Amniotic stem cell (primary cell): ENCODE data around the gene KIF1B.
"Not testable (repeated sequence)": the region's sequence is repeated elsewhere in the genome, so short reads cannot be mapped to it uniquely, and the experiment has no call there.

Experiments
- DNase-seq: peaks from one replicate; lab custom pipeline; 2025; lab: John Stamatoyannopoulos, UW

Gene KIF1B

DNA sequence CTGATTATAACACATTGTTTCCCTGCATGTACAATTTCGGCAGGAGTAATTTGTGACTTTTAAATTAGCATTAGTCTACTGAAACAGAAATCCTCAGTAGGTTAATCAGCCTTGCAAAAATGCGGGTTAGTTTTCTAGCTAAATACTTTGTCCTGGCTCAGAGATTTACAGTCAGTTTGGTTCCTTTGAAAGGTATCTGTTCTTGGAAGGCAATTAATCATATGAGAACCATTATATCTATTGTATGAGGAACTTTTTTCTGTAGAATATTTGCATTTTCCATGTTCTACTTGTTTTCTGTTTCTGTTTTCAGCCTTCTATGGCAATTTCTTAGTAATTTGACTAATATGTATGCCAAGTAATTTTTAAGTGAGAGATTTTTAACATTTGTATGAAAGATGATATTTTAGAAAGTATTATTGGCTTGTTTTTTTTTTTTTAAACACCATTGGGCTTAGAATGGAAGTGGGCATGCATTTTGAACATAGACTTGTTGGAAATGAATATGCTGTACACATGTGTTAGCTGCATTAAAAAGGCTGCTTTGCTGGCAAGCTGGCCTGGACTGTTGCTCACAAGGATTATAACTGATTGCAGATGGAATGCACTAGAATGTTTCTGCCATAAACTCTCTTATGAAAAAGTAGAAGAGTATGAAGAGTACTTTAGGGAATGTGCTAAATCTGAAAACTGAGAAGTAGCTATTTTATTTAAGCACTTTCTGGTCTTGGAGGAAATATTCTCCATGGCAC is 26.2 kb downstream of the KIF1B start:
- peak; percentile 7 for DNase-seq

DNA sequence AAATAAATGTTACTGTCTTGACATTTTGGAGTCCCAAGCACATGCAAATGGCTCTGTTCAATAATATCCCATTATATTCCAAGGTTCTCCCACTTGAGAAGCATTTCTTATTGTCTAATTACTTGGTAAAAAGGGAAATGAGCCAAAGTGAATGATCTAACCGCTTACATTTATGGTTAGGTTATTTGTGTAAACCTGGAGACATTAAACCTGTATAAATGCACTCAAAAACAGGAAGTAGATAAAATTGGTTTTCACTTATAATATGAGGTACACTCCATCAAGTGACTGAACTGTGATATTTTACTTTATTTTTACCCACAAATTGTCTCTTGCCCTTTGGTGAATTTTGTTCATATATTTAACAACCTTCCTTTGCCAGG is 26.8 kb downstream of the KIF1B start:
- DNase-seq, result no peak

DNA sequence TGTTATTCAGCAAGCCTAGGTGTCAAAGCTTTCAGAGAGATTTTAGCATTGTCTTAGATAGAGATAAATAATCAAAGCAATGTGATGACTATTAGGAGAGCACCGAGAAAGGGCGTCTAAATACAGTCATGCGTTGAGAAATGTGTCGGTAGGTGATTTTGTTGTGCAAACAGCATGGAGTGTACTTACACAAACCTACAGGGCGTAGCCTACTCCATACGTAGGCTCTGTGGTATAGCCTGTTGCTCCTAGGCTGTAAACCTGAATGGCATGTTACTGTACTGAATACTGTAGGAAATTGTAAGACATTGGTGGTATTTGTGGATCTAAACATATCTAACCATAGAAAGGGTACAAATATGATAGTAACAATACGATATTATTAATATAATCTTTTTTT is 31.8 kb downstream of the KIF1B start:
- no peak for DNase-seq

DNA sequence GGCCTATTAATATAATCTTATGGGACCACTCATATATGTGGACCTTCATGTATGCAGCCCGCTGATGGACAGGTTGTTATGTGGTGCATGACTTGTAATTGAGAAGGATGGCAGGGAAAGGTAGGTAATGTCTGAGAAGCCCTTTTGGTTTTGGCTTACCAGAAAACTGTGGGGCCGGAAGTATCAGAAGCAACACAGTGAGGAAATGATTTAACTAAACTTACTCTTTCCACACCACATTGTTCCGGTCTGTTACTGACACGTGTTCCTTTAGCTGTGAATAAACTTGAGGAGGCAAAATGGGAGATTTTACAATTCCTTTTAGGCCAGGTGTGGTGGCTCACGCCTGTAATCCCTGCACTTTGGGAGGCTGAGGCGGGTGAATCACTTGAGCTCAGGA is 32.4 kb downstream of the KIF1B start:
- no peak for DNase-seq

DNA sequence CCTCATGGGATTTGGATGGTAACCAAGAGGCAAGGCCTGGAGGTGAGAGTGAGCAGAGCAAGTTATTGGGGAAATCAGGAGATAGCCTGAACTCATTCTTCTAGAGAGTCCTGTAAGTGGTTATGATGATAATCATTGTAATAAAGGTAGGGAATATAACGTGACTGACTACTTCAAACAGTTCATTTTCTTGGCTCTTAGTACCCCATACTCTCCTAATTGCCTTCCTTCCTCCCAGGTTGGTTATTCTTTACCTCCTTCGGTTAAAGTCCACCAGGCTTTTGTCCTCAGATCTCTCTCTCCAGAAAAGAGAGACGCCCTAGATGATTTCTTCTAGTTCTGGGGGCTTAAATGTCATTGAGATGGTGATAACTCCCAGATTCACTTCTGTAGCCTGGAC is 35.3 kb downstream of the KIF1B start:
- no peak for DNase-seq

DNA sequence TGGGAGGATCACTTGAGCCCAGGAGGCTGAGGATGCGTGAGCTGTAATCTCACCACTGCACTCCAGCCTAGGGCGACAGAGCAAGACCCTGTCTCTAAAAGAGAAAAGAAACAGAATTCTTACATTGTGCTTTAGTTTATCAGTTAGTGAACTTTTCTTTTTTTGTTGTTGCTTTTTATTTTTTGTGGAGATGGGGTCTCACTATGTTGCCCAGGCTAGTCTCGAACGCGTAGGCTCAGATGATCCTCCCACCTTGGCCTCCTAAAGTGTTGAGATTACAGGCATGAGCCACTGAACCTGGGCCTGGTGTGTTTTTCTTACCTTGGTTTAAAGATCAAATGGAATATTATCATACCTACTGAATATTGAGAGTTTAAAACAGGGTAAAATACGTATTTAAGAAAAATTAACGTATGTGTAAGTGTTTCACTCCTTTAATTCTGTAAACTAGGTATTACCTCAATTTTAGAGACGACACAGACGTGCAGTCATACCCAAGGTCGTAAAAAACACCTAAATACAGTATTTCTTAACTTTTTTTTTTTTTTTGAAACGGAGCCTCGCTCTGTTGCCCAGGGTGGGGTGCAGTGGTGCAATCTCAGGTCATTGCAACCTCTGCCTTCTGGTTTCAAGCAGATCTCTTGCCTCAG is 39.6 kb downstream of the KIF1B start:
- DNase-seq, result no peak

DNA sequence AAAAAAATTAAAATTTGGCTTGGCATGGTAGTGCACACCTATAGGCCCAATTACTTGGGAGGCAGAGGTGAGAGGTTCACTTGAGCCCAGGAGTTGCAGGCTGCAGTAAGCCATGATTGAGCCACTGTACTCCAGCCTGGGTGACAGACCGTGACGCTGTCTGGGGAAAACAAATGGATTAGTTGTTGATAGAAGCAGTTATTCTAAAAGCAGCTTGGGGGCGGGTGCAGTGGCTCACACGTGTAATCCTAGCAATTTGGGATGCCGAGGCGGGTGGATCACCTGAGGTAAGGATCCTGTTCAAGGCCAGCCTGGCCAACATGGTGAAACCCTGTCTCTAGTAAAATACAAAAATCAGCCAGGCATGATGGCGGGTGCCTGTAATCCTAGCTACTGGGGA is 40.3 kb downstream of the KIF1B start:
- DNase-seq, result no peak

DNA sequence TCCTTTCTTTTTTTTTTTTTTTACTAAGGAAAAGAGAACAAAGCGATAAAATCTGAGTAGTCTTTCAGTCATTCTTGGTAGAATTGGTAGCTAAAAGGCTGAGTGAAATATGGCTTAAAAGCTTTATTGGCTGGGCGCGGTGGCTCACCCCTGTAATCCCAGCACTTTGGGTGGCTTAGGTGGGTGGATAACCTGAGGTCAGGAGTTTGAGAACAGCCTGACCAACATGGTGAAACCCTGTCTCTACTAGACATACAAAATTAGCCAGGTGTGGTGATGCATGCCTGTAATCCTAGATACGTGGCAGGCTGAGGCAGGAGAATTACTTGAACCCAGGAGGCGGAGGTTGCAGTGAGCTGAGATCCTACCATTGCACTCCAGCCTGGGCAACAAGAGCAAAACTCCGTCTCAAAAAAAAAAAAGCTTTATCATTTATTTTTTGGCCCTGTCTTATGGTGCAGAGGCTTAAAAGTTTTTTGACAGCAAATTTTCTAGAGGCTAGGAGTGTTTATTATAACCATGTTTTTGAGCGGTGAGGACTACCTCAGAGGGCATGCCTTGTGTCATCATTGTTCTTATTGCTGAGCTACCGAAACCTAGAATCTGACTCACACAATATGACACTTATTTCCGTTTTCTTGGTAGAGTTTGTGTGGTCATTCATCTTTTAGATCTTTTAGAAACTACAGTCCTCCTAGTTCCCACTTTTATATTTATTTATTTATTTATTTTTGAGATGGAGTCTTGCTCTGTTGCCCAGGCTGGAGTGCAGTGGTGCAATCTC is 41.1 kb downstream of the KIF1B start:
- not testable (repeated sequence) for DNase-seq

DNA sequence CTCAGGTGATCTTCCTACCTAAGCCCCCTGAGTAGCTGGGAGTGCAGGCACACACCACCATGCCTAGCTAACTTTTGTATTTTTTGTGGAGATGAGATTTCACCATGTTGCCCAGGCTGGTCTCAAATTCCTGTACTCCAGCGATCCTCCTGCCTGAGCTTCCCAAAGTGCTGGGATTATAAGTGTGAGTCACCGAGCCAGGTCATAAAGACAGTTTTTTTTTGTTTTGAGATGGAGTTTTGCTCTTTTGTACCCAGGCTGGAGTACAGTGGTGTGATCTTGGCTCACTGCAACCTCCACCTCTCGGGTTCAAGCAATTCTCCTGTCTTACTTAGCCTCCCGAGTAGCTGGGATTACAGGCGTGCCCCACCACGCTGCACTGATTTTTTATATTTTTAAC is 42.1 kb downstream of the KIF1B start:
- peak; percentile 26 for DNase-seq

DNA sequence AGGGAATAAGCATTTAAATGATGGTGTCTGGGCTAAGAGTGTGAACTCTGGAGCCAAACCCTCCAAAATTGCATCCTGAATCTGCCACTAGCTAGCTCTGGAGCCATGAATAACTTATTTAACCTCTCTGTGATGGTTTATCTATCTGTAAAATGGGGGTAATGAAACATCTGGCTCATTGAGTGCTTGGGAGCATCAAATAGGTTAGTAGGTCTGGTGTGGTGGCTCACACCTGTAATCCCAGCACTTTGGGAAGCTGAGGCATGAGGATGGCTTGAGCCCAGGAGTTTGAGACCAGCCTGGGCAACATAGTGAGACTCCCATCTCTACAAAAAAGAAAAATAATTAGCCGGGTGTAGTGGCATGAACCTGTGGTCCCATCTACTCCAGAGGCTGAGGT is 42.8 kb downstream of the KIF1B start:
- no peak for DNase-seq

DNA sequence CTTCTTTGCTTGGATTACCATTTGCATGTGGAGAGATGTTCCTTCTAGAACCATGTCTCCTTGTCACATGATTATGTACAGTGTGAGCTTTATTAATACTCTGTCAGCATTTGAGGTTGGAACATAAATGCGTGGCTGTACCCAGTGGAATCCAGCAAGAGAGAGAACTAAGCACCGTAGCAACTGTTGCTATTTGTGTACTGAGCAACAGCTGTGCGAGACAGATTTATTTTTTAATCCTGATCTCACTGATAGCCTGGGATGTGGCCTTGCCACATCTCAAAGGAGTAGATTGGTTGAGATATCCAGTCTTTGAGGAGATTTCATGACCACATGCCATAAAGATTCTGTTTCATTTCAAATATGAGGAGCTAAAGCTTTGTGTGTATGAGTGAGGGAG is 43.4 kb downstream of the KIF1B start:
- peak; percentile 70 for DNase-seq

DNA sequence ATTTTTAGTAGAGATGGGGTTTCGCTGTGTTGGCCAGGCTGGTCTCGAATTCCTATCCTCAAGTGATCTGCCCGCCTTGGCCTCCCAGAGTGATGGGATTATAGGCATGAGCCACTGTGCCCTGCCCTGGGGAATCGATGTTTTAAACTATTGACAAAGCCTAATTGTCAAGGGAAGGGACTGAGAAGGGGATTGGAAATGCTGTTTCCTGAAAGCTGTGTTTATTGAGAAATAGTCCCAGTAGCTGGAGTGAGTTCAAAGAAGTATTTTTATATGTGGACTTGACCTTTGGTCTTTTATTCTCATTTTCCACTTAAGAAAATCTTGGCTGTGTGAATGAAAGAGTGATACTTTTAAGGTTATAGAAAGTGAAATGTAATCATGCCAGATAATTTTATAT is 47.5 kb downstream of the KIF1B start:
- DNase-seq, result no peak

DNA sequence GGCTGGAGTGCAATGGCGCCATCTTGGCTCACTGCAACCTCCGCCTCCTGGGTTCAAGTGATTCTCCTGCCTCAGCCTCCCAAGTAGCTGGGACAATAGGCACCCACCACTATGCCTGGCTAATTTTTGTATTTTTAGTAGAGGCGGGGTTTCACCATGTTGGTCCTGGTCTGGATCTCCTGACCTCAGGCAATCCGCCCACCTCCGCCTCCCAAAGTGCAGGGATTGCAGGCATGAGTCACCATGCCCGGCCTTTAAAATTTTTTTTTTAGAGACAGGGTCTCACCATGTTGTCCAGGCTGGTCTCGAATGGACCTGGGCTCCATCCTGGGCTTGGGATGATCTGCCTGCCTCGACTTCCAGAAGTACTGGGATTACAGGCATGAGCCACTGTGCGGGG is 49.2 kb downstream of the KIF1B start:
- not testable (repeated sequence) for DNase-seq

DNA sequence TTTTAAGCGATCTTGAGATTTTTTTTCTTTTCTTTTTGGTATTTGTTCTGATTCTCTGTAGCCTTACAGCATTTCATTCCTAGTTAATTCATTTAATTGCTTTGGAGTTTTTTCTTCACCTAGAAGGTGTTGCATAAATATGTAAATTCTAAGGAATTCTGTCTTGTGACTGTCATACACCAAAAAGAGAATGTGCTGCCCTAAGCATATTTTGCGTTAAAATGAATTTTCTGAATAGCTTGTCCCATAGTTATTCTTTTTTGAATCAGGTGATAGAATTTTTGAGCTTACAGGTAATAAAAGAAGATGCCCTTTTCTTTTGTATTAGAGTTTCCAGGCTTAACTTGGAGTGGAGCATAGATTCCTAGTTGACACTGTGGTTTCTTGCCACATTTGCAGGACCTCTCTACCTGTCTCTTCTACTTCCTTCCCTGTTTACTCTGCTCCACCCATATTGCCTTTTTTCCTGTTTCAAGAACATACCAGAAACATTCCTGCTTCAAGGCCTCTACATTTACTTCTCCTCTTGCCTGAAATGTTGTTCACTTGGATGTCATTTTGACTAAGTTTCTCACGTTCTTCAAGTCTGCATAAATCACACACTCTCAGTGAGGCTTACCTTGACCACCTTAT is 53.2 kb downstream of the KIF1B start:
- no peak for DNase-seq

DNA sequence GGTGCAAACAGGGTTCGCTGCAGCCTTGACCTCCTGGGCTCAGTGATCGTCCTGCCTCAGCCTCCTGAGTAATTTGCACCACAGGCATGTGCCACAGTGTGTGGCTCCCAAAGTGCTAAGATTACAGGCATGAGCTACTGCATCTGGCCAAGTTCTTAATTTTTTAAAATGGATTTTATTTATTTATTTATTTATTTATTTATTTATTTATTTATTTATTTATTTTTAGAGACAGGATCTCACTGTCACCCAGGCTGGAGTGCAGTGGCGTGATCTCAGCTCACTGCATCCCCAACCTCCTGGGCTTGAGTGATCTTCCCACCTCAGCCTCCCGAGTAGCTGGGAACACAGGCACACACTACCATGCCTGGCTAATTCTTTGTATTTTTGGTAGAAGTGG is 54.7 kb downstream of the KIF1B start:
- DNase-seq, result no peak

DNA sequence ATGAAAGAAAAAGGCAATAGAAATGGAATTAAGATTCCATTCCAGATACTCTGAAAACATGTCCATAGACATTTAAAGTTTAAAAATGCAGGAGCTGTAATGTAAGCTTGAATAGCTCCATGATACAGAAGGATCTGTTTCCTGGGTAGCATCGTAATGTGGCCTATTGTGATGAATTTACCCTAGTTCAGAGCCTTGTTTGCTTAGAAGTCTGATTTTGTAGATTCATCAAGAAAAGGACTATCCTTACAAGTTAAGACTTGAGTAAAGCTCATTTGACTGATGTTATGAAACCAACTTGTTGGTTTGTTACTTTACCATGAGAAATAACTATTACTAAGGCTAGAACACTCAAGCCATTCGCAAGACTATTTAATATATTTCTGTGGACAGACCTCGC is 55.5 kb downstream of the KIF1B start:
- DNase-seq, result no peak

DNA sequence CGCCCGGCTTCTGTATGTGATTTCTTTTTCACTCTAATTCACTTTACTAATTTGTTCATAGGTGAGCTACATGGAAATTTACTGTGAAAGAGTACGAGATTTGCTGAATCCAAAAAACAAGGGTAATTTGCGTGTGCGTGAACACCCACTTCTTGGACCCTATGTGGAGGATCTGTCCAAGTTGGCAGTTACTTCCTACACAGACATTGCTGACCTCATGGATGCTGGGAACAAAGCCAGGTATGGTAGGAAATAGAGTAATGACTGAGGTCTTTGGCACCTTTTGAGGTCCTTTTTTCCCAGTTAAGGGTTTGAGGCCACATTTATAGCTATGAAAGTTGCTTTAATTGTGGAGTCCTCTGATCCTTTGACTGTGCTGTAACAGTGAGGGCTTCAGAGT is 56.9 kb downstream of the KIF1B start:
- DNase-seq, result no peak

DNA sequence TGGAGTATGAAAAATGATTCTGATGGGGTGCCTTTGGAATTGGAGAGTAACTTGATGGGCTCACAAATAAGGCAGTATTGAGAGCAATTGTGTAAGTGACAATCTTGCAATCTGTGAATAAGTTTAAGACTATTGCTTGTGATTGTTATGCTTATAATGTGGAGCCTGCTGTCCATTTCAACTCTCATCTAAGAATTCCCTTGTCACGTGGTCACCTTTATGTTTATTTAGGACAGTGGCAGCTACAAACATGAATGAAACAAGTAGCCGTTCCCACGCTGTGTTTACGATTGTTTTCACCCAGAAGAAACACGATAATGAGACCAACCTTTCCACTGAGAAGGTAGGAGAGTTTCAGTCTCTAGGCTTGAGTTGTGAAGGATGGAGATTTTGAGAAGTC is 57.6 kb downstream of the KIF1B start:
- DNase-seq, result no peak

DNA sequence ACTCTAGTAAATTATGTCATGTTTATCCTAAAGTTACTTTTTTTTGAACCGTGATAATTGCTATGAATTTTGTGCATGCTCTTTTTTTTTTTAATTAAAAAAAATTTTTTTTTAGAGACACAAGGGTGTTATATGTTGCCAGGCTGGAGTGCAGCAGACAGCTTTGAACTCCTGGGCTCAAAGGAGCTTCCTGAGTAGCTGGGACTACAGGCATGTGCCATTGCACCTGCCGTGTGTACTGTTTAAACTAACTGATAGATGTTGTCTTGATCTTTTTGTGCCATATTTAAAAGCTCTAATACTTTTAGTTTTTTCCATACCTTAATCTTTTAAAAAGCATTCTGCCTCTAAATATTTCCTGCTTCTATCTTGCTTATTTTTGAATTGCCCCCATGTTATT is 60.7 kb downstream of the KIF1B start:
- DNase-seq, result no peak

DNA sequence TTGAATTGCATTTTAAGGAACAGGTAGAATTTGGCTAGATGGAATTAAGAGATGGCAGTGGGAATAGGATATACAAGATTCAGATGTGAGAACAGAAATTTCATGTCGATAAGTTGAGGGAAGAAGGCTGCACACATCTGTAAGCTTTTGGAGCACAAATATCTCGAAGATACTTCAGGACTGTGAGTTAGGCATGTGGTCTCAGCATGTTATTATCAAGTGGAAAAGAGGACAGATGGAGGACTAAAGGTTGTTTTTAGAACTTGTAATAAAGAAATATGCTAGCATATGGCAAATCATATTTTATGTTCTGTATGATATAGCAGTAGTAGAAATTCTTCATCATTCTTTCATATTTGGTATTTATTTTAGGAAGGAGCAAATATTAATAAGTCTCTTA is 61.5 kb downstream of the KIF1B start:
- no peak for DNase-seq

DNA sequence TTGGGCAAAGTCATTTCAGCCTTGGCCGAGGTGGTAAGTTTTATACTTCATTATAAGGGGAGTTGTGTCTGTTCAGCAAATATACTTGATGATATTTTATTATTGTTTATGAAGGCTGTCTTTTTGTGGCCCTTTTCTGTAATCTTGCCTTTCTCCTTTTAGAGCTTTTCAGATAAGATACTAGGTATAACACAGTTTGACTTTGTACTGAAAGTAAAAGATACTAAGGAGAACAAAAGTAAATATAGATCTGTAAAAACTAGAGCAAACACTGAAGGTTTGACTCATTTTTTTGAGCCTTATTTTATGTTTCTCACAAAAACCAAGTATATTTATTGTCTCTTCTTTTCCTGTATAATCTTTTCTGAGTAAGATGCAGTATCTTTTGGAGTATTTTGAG is 61.9 kb downstream of the KIF1B start:
- DNase-seq, result no peak

DNA sequence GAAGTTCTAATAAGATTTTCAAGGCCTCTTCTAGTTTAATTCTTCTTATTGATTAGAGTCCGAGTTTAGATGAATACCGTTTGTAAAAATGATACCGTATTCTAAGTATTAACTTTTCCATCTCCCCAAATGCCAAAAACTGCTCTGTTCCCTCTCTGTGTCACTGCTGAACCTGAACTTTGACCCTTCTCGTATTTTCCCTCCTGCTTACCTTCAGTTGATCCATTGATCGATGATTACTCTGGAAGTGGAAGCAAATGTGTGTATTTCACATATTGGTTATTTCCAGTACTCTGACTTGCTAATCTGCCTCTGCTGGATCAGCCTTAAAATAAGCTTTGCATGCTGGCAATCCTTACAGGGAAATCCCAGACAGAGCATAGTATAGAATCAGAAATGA is 68.5 kb downstream of the KIF1B start:
- no peak for DNase-seq
